HepG2 (cell line): ENCODE data around the gene MIS18A. TPM values are rescaled to one million over a fixed set of nuclear protein-coding genes. Genes with fewer than 3 reads are reported as not detected.

Experiments used
- ATAC-seq: fragments of 200-7000 bp; cut with Tn5 transposase; 3 replicates; pipeline ENCODE4 v1.9.1; 2020; ENCODE audit warnings: mild to moderate bottlenecking, moderate library complexity
- BruUV-seq: library from RNA; stranded (reverse); fragments of 400-500 nt; replicated peaks from 2 replicates; lab custom pipeline; 2021; lab: Mats Ljungman, UMichigan
- CTCF ChIA-PET: fragments of 300-600 bp; formaldehyde crosslinking; extraction: SDS; loops from one replicate; lab custom pipeline; 2021; ENCODE audit warnings: low total read pairs, inconsistent platforms, low intra/inter-chr PET ratio; lab: Yijun Ruan, JAX
- POLR2A ChIA-PET: fragments of 350-600 bp; sonication (Branson Sonifier 250); formaldehyde crosslinking; loops from one replicate; lab custom pipeline; 2020; ENCODE audit warnings: antibody characterized with exemption, inconsistent platforms; lab: Yijun Ruan, JAX
- DNase-seq: peaks from one replicate; pipeline ENCODE4 v3.0.0-alpha.2; 2015; ENCODE audit warnings: low spot score
- FAIRE-seq: peaks from 3 replicates; lab custom pipeline; 2011; peaks lifted over from hg19 to GRCh38; lab: Jason Lieb, UNC
- H2AFZ ChIP-seq: one replicate; pipeline ENCODE4 v1.6.1; 2011; ENCODE audit warnings: low read length, inconsistent platforms
- H3K27ac ChIP-seq: fragments of 300-600 bp; 3 replicates; pipeline ENCODE4 v1.8.0; 2011; ENCODE audit warnings: mixed run types, mild to moderate bottlenecking, mixed read lengths, low read length, inconsistent platforms; ENCODE audit not compliant: insufficient read depth; ENCODE audit errors: extremely low read length
- H3K27me3 ChIP-seq, 2 experiments: fragments of 200-600 bp in 1 of 2; 2 replicates in 1 of 2; 3 replicates in 1 of 2; pipeline versions ENCODE4 v1.6.0 to v1.8.0; 2011; ENCODE audit warnings: low read length in 2 of 2, mild to moderate bottlenecking in 2 of 2, moderate library complexity in 2 of 2, inconsistent platforms in 1 of 2; ENCODE audit not compliant: insufficient read depth in 2 of 2, control insufficient read depth in 1 of 2
- H3K36me3 ChIP-seq, 2 experiments: fragments of 200-600 bp in 1 of 2; replicated peaks in 1 of 2; 2 replicates in 1 of 2; 3 replicates in 1 of 2; pipeline versions ENCODE4 v1.5.1 to v1.8.0; 2011; ENCODE audit warnings: low read length in 2 of 2, inconsistent platforms in 1 of 2; ENCODE audit not compliant: insufficient read depth in 2 of 2, control insufficient read depth in 1 of 2
- H3K4me1 ChIP-seq: 2 replicates; pipeline ENCODE4 v1.5.1; 2012; ENCODE audit warnings: low read length, inconsistent platforms; ENCODE audit not compliant: insufficient read depth
- H3K4me2 ChIP-seq: 2 replicates; pipeline ENCODE4 v1.6.0; 2011; ENCODE audit warnings: low read depth, low read length, inconsistent platforms
- H3K4me3 ChIP-seq, 3 experiments: fragments of 200-600 bp in 1 of 3; sonication (generic), shearing (Covaris generic) in 1 of 3; replicated peaks in 1 of 3; 2 replicates each; pipeline ENCODE4 v1.5.1; 2011 to 2016; ENCODE audit warnings: low read length in 3 of 3, inconsistent platforms in 2 of 3, low read depth in 2 of 3, mild to moderate bottlenecking in 2 of 3, control low read depth in 1 of 3, mixed read lengths in 1 of 3; ENCODE audit not compliant: insufficient read depth in 1 of 3
- H3K79me2 ChIP-seq: one replicate; pipeline ENCODE4 v1.6.1; 2011; ENCODE audit warnings: low read length, inconsistent platforms; ENCODE audit not compliant: insufficient read depth
- H3K9ac ChIP-seq: 2 replicates; pipeline ENCODE4 v1.6.0; 2011; ENCODE audit warnings: mild to moderate bottlenecking, low read depth, low read length, inconsistent platforms; ENCODE audit not compliant: insufficient read depth
- H3K9me3 ChIP-seq: 2 replicates; pipeline ENCODE4 v1.5.1; 2012; ENCODE audit warnings: mild to moderate bottlenecking, low read length
- H4K20me1 ChIP-seq: 2 replicates; pipeline ENCODE4 v1.6.0; 2011; ENCODE audit warnings: inconsistent platforms, mild to moderate bottlenecking, low read length, moderate library complexity; ENCODE audit not compliant: insufficient read depth
- ZBTB3 ChIP-seq: sonication (generic); formaldehyde crosslinking; IDR thresholded peaks from 2 replicates; pipeline ENCODE4 v1.4.0; 2020; ENCODE audit warnings: low read depth, mild to moderate bottlenecking, moderate library complexity, missing genetic modification reagents, borderline replicate concordance
- WGBS: methylation state at CpG from one replicate; pipeline ENCODE4 v1.1.6; 2017; ENCODE audit warnings: low lambda C conversion rate; 5-methylcytosine and 5-hydroxymethylcytosine counted together
- in situ Hi-C: cut with HindIII; loops from 2 replicates; pipeline ENCODE4 v1.10.0; 2017; ENCODE audit warnings: low pct_unique_long_range_greater_than_20kb; ENCODE audit not compliant: extremely low pct_ligation_motif_present
- intact Hi-C: fragments of 100-400 bp; cut with micrococcal nuclease; formaldehyde crosslinking; loops from one replicate; pipeline ENCODE4 v1.10.0; 2022; ENCODE audit not compliant: unreplicated experiment
- polyA plus RNA-seq, 8 experiments: library from polyadenylated mRNA; depleted of rRNA in 3 of 8; stranded (reverse) in 7 of 8; unstranded in 1 of 8; fragments of >200 nt; fragmentation: Illumina TruSeq in 4 of 8; extraction: Trizol in 4 of 8; gene quantifications; 2 replicates each; pipeline versions ENCODE4 v1.2.1 to v1.2.3, GENCODE V29; 2011 to 2016; ENCODE audit warnings: low read depth in 4 of 8, missing spikeins in 1 of 8, mixed read lengths in 1 of 8; ENCODE audit not compliant: insufficient read depth in 1 of 8
- total RNA-seq, 5 experiments: library from RNA; depleted of rRNA; stranded (reverse); fragments of >200 nt; fragmentation: Illumina TruSeq; extraction: Trizol; gene quantifications; 2 replicates each; pipeline ENCODE4 v1.2.3, GENCODE V29; 2016; ENCODE audit warnings: low read depth in 1 of 5
- TF ChIP-seq, protein P1 (sequence below): sonication (generic); formaldehyde crosslinking; IDR thresholded peaks from 2 replicates; pipeline ENCODE4 v1.5.1; 2020; ENCODE audit warnings: missing genetic modification reagents, mild to moderate bottlenecking, borderline replicate concordance

MIS18A gene
- total and polyA plus RNA-seq, 2 of the 13 experiments (the other 11 are each of a cell fraction or from before 2014, with no cell fraction given), result 11.2 to 41.4 TPM

DNA sequence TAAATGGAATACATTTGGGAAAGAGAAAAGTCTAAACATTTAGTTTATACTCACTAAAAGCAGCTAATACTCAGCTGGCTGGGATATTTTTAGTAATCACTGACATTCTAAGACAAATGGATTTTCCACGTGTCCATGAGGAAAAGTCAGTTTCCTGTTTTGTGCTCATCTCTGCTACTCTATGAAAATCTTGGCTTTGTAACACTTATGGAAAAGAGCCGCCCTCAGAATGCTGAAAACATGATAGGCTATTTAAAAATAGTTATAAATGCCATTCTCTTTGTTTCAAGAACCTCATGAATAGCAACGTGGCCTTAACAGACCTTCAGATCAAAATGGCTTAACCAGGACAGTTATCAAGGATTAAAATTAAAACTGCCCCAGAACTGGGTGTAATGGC, 49.7 kb upstream of the MIS18A start:
- 96% methylated on average over 3 of the region's 3 CpGs for WGBS
- BruUV-seq, result no TSS peak
- TF ChIP-seq, protein P1, sequence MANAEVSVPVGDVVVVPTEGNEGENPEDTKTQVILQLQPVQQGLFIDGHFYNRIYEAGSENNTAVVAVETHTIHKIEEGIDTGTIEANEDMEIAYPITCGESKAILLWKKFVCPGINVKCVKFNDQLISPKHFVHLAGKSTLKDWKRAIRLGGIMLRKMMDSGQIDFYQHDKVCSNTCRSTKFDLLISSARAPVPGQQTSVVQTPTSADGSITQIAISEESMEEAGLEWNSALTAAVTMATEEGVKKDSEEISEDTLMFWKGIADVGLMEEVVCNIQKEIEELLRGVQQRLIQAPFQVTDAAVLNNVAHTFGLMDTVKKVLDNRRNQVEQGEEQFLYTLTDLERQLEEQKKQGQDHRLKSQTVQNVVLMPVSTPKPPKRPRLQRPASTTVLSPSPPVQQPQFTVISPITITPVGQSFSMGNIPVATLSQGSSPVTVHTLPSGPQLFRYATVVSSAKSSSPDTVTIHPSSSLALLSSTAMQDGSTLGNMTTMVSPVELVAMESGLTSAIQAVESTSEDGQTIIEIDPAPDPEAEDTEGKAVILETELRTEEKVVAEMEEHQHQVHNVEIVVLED (CRISPR knock-in tag), result no peak
- in situ Hi-C loops (no loop called here), intact Hi-C loops (no loop called here)
- ATAC-seq (no peak), FAIRE-seq (no peak), DNase-seq (no peak)
- ChIA-PET CTCF (no interaction called here), POLR2A (no interaction called here)
- no peak overlapping the region for H3K27ac ChIP-seq
- peaks cover 47% of the 10 kb centered on the region for H3K4me1 ChIP-seq
- no peaks in the 10 kb centered on the region for H4K20me1 ChIP-seq
- no peaks in the 10 kb centered on the region for H3K9me3 ChIP-seq
- H2AFZ ChIP-seq, result no peak overlapping the region
- H3K79me2 ChIP-seq, result no peaks in the 10 kb centered on the region
- H3K4me2 ChIP-seq, result no peak overlapping the region
- H3K4me3 ChIP-seq, result no peak overlapping the region
- peaks cover 23 to 45% of the 10 kb centered on the region in 2 experiments for H3K36me3 ChIP-seq
- no peaks in the 10 kb centered on the region for H3K27me3 ChIP-seq
- H3K9ac ChIP-seq, result no peak overlapping the region

DNA sequence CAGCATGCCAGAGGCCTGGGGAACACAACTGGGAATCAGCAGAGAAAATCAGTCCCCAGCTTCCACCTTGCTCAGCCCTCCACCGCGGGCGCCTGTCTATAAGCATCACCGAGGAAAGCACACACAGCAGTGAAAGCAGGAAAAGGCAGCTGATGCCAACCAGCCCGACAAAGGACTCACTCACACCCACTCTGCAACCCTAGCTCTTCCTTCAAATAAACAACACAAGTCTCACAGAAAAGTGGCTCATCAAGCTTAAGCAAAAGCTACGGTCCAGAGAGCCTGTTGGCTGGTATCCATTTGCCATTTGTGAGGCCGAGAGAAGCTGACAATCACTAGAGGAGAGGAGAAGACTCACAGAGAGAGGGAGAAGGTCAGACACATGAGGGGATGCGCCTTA, 46.9 kb upstream of the MIS18A start:
- in situ Hi-C loops (no loop called here), intact Hi-C loops (no loop called here)
- Histone ChIP-seq H3K4me1 (peaks cover 18% of the 10 kb centered on the region), H3K9me3 (no peaks in the 10 kb centered on the region), H3K4me3 (no peak overlapping the region), H3K9ac (no peak overlapping the region), H3K27me3 (no peaks in the 10 kb centered on the region), H3K36me3 (peaks cover 31 to 67% of the 10 kb centered on the region in 2 experiments), H4K20me1 (no peaks in the 10 kb centered on the region), H3K27ac (no peak overlapping the region), H3K79me2 (no peaks in the 10 kb centered on the region), H3K4me2 (no peak overlapping the region), H2AFZ (no peak overlapping the region)
- CTCF ChIA-PET, result no interaction called here
- no peak for TF ChIP-seq ZBTB3 (CRISPR knock-in tag)
- DNase-seq, result no peak
- POLR2A ChIA-PET, result no interaction called here
- BruUV-seq, result no TSS peak
- ATAC-seq, result no peak
- 98% methylated on average over 8 of the region's 8 CpGs for WGBS
- no peak for FAIRE-seq
